Lower lobe of right lung (tissue), 2 donors: Measurements from ENCODE around the gene ATRNL1. TPM values are rescaled to one million over a fixed set of nuclear protein-coding genes. Genes with fewer than 3 reads are reported as not detected.

Experiments used
- ATAC-seq, 2 donors: fragments of 200-7000 bp; cut with Tn5 transposase; one replicate each; pipeline ENCODE4 v1.9.1; 2020 to 2022; ENCODE audit warnings: mild to moderate bottlenecking in 2 of 2, moderate library complexity in 2 of 2
- DNase-seq: peaks from one replicate; pipeline ENCODE4 v3.0.0-alpha.2; 2020
- H3K27ac ChIP-seq: fragments of 200-600 bp; one replicate; pipeline ENCODE4 v1.8.0; 2022
- H3K27me3 ChIP-seq: fragments of 200-600 bp; one replicate; pipeline ENCODE4 v1.8.0; 2022; ENCODE audit warnings: low read depth
- H3K36me3 ChIP-seq: fragments of 200-600 bp; one replicate; pipeline ENCODE4 v1.8.0; 2022; ENCODE audit warnings: mild to moderate bottlenecking
- H3K4me1 ChIP-seq: fragments of 200-600 bp; one replicate; pipeline ENCODE4 v1.8.0; 2022
- H3K4me3 ChIP-seq: fragments of 200-600 bp; one replicate; pipeline ENCODE4 v1.8.0; 2022; ENCODE audit warnings: mild to moderate bottlenecking
- H3K9me3 ChIP-seq: fragments of 200-600 bp; one replicate; pipeline ENCODE4 v1.8.0; 2022
- CTCF ChIP-seq: fragments of 200-600 bp; IDR thresholded peaks from one replicate; pipeline ENCODE4 v1.8.0; 2022; ENCODE audit warnings: antibody characterized with exemption, mild to moderate bottlenecking
- intact Hi-C: fragments of 100-400 bp; cut with DNase I; formaldehyde crosslinking; loops from one replicate; pipeline ENCODE4 v1.11.0; 2022
- total RNA-seq: library from RNA; stranded (reverse); fragmentation: NEBNext Ultra II Directional; extraction: Animal tissue kit (Norgen Biotek cat#: 25700); gene quantifications from one replicate; pipeline ENCODE4 v1.2.1, GENCODE V29; 2021
- donor health status: DM: no; HTN: yes; CAD: no; lungs with severe emphysema.

ATRNL1 gene
- total RNA-seq, 1 donor from 2014 or later = 0.92 TPM

- H3K9me3 ChIP-seq = no peaks in the 10 kb centered on the region
- ATAC-seq = no peak
- H3K4me3 ChIP-seq = no peak overlapping the region
- no peak for TF ChIP-seq CTCF
- intact Hi-C loops = no loop called here
- DNase-seq = no peak
- no peaks in the 10 kb centered on the region for H3K36me3 ChIP-seq
- no peak overlapping the region for H3K27ac ChIP-seq
- no peaks in the 10 kb centered on the region for H3K4me1 ChIP-seq
- H3K27me3 ChIP-seq = no peaks in the 10 kb centered on the region
Observed at GRCh38 chr10:115931309-115931708, 838.1 kb downstream of the ATRNL1 start.

DNA sequence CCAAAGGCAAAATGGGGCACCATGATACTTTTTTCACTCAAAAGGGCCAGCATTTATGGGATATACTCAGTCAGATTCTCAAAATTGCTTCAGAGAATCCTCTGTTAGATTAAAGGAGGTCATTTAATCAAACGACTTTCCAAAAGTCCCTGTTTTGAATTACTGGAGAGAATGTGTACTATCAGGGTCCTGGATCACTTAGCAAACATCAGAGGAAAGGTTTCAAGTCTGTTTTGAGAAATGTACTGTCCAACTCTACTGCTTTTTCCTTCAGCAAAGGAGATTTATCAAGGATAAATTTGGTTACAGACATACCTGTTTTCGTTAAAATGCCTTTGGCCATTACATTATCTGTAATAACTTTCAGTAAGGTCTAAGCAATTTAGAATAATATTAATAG is 838.9 kb downstream of the ATRNL1 start:
- no peaks in the 10 kb centered on the region for H3K36me3 ChIP-seq
- TF ChIP-seq CTCF = no peak
- H3K4me1 ChIP-seq = no peaks in the 10 kb centered on the region
- H3K27me3 ChIP-seq = no peaks in the 10 kb centered on the region
- H3K4me3 ChIP-seq = no peak overlapping the region
- no peak overlapping the region for H3K27ac ChIP-seq
- DNase-seq = no peak
- intact Hi-C loops = no loop called here
- no peaks in the 10 kb centered on the region for H3K9me3 ChIP-seq
- no peak for ATAC-seq

DNA sequence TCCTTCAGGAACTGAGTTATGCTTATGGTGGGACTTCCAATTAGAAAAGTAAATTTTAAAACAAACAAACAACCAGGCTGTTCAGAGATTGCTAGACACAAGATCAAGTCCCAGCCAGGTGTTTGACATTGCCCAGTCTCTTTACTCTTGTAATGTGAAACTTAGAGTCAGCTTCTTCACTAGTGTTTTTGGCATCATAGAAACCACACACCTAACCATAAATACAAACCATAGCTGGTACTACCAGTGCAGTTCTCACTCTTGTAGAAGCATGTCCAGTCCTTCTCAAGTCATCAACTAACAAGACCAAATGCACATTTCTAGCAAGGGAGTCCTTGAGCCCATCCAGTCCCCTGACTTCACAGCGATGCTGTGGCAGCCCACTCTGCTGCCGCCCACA is 839.9 kb downstream of the ATRNL1 start:
- no peaks in the 10 kb centered on the region for H3K36me3 ChIP-seq
- no peak for DNase-seq
- no peak overlapping the region for H3K4me3 ChIP-seq
- intact Hi-C loops = no loop called here
- no peak for TF ChIP-seq CTCF
- H3K9me3 ChIP-seq = no peaks in the 10 kb centered on the region
- no peak for ATAC-seq
- H3K27ac ChIP-seq = no peak overlapping the region
- H3K27me3 ChIP-seq = no peaks in the 10 kb centered on the region
- no peaks in the 10 kb centered on the region for H3K4me1 ChIP-seq

DNA sequence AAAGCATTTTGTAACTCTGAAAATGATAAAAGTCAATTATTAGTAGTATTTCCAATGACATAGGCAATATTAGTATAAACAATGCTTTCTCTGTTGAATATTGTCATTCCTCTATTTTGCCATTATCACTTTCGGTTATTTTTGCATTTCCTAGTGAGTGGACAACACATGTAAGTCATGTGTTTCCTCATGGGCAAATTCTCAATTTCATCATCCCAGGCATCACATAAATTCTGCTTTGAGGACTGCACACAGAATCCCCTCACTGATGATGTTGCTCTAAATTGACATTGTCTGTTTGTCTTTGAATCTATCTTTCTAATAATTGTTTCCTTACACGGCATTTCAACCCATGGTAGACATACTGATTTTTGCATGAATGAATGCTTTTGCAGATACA is 842.6 kb downstream of the ATRNL1 start:
- intact Hi-C loops = no loop called here
- no peak for ATAC-seq
- TF ChIP-seq CTCF = no peak

GRCh38 chr10:115936926-115937767 is 844.0 kb downstream of the ATRNL1 start:
- no peaks in the 10 kb centered on the region for H3K27me3 ChIP-seq
- DNase-seq (no peak), ATAC-seq (no peak)
- no peak overlapping the region for H3K4me3 ChIP-seq
- H3K4me1 ChIP-seq = peaks cover 4% of the 10 kb centered on the region
- no peaks in the 10 kb centered on the region for H3K36me3 ChIP-seq
- intact Hi-C loops = no loop called here
- H3K27ac ChIP-seq = no peak overlapping the region
- H3K9me3 ChIP-seq = no peaks in the 10 kb centered on the region
- TF ChIP-seq CTCF = no peak

More for the DNA sequence above, 842.6 kb downstream of the ATRNL1 start:
- H3K36me3 ChIP-seq = no peaks in the 10 kb centered on the region
- H3K27ac ChIP-seq = no peak overlapping the region
- H3K9me3 ChIP-seq = no peaks in the 10 kb centered on the region
- no peaks in the 10 kb centered on the region for H3K4me1 ChIP-seq
- DNase-seq = no peak
- no peaks in the 10 kb centered on the region for H3K27me3 ChIP-seq
- H3K4me3 ChIP-seq = no peak overlapping the region
